Measurements from ENCODE around the gene CYP27C1. TPM values are rescaled to one million over a fixed set of nuclear protein-coding genes. Genes with fewer than 3 reads are reported as not detected.

The CYP27C1 gene
- total RNA-seq, 2 donors from 2014 or later: not detected

GRCh38 chr2:127185093-127185492, 35.0 kb downstream of the CYP27C1 start:
- H3K27ac Mint-ChIP-seq: peak overlapping the region; percentile 39 to 46
- H3K36me3 Mint-ChIP-seq: peaks cover 5 to 6% of the 10 kb centered on the region in 2 donors
- peaks cover 4 to 8% of the 10 kb centered on the region in 2 donors for H3K9me3 Mint-ChIP-seq
- ATAC-seq (peak; percentile 32 to 50), DNase-seq (ENCODE audit: low spot score in 2 of 2) (no peak)

GRCh38 chr2:127183771-127184170, 36.3 kb downstream of the CYP27C1 start:
- ATAC-seq (no peak), DNase-seq (ENCODE audit: low spot score in 2 of 2) (no peak)
- H3K36me3 Mint-ChIP-seq: peaks cover 5 to 15% of the 10 kb centered on the region in 2 donors
- no peak overlapping the region for H3K27ac Mint-ChIP-seq
- peaks cover 6 to 10% of the 10 kb centered on the region in 2 donors for H3K9me3 Mint-ChIP-seq

GRCh38 chr2:127182626-127183458, 37.3 kb downstream of the CYP27C1 start:
- peak in 1 of 2 donors; percentile 13 for DNase-seq (ENCODE audit: low spot score in 2 of 2)
- Mint-ChIP-seq H3K9me3 (peaks cover 6 to 10% of the 10 kb centered on the region in 2 donors), H3K27ac (no peak overlapping the region), H3K36me3 (peaks cover 5 to 15% of the 10 kb centered on the region in 2 donors)
- ATAC-seq: no peak

- ATAC-seq: no peak
- no peak overlapping the region for H3K27ac Mint-ChIP-seq
- peaks cover 5 to 15% of the 10 kb centered on the region in 2 donors for H3K36me3 Mint-ChIP-seq
- DNase-seq (ENCODE audit: low spot score in 2 of 2): peak in 1 of 2 donors; percentile 26
- peaks cover 6 to 10% of the 10 kb centered on the region in 2 donors for H3K9me3 Mint-ChIP-seq
Measured at GRCh38 chr2:127181851-127182250, 38.2 kb downstream of the CYP27C1 start.

- DNase-seq (ENCODE audit: low spot score in 2 of 2) (no peak), ATAC-seq (no peak)
- Mint-ChIP-seq H3K27ac (no peak overlapping the region), H3K36me3 (peaks cover 5 to 15% of the 10 kb centered on the region in 2 donors), H3K9me3 (peaks cover 6 to 10% of the 10 kb centered on the region in 2 donors)
Measured at GRCh38 chr2:127179766-127180165, 40.3 kb downstream of the CYP27C1 start.

GRCh38 chr2:127177617-127178263, 42.4 kb downstream of the CYP27C1 start:
- no peak for DNase-seq (ENCODE audit: low spot score in 2 of 2)

GRCh38 chr2:127176371-127177311, 43.5 kb downstream of the CYP27C1 start:
- no peak for ATAC-seq
- no peak for DNase-seq (ENCODE audit: low spot score in 2 of 2)
- no peak overlapping the region for H3K27ac Mint-ChIP-seq
- peaks cover 6 to 10% of the 10 kb centered on the region in 2 donors for H3K9me3 Mint-ChIP-seq
- H3K36me3 Mint-ChIP-seq: peaks cover 5 to 15% of the 10 kb centered on the region in 2 donors

More at GRCh38 chr2:127177617-127178263, 42.4 kb downstream of the CYP27C1 start:
- peaks cover 6 to 10% of the 10 kb centered on the region in 2 donors for H3K9me3 Mint-ChIP-seq
- no peak overlapping the region for H3K27ac Mint-ChIP-seq
- no peak for ATAC-seq
- peaks cover 5 to 15% of the 10 kb centered on the region in 2 donors for H3K36me3 Mint-ChIP-seq

GRCh38 chr2:127175751-127176354, 44.2 kb downstream of the CYP27C1 start:
- Mint-ChIP-seq H3K9me3 (peaks cover 6 to 10% of the 10 kb centered on the region in 2 donors), H3K27ac (no peak overlapping the region), H3K36me3 (peaks cover 5 to 15% of the 10 kb centered on the region in 2 donors)
- DNase-seq (ENCODE audit: low spot score in 2 of 2) (no peak), ATAC-seq (no peak)

- ATAC-seq: no peak
- DNase-seq (ENCODE audit: low spot score in 2 of 2): no peak
- Mint-ChIP-seq H3K36me3 (peaks cover 0 to 10% of the 10 kb centered on the region in 2 donors), H3K9me3 (peaks cover 3% of the 10 kb centered on the region in 2 donors), H3K27ac (no peak overlapping the region)
Measured at GRCh38 chr2:127175041-127175721, 44.9 kb downstream of the CYP27C1 start.

- DNase-seq (ENCODE audit: low spot score in 2 of 2): no peak
- H3K27ac Mint-ChIP-seq: no peak overlapping the region
- ATAC-seq: no peak
- H3K9me3 Mint-ChIP-seq: no peaks in the 10 kb centered on the region
- peaks cover 0 to 5% of the 10 kb centered on the region in 2 donors for H3K36me3 Mint-ChIP-seq
Measured at GRCh38 chr2:127174640-127175039, 45.5 kb downstream of the CYP27C1 start.

- Mint-ChIP-seq H3K36me3 (no peaks in the 10 kb centered on the region), H3K27ac (no peak overlapping the region), H3K9me3 (no peaks in the 10 kb centered on the region)
- no peak for DNase-seq (ENCODE audit: low spot score in 2 of 2)
- no peak for ATAC-seq
Measured at GRCh38 chr2:127174136-127174535, 46.0 kb downstream of the CYP27C1 start.

- ATAC-seq (no peak), DNase-seq (ENCODE audit: low spot score in 2 of 2) (no peak)
- no peaks in the 10 kb centered on the region for H3K36me3 Mint-ChIP-seq
- H3K27ac Mint-ChIP-seq: no peak overlapping the region
- no peaks in the 10 kb centered on the region for H3K9me3 Mint-ChIP-seq
Measured at GRCh38 chr2:127173057-127173456, 47.0 kb downstream of the CYP27C1 start.

- ATAC-seq (no peak), DNase-seq (ENCODE audit: low spot score in 2 of 2) (no peak)
- no peaks in the 10 kb centered on the region for H3K36me3 Mint-ChIP-seq
- H3K27ac Mint-ChIP-seq: no peak overlapping the region
- no peaks in the 10 kb centered on the region for H3K9me3 Mint-ChIP-seq
Measured at GRCh38 chr2:127172306-127172705, 47.8 kb downstream of the CYP27C1 start.

GRCh38 chr2:127170452-127171197, 49.5 kb downstream of the CYP27C1 start:
- no peak for ATAC-seq
- Mint-ChIP-seq H3K36me3 (no peaks in the 10 kb centered on the region), H3K9me3 (no peaks in the 10 kb centered on the region), H3K27ac (no peak overlapping the region)
- DNase-seq (ENCODE audit: low spot score in 2 of 2): no peak

GRCh38 chr2:127170021-127170420, 50.1 kb downstream of the CYP27C1 start:
- no peaks in the 10 kb centered on the region for H3K36me3 Mint-ChIP-seq
- ATAC-seq (no peak), DNase-seq (ENCODE audit: low spot score in 2 of 2) (no peak)
- no peak overlapping the region for H3K27ac Mint-ChIP-seq
- no peaks in the 10 kb centered on the region for H3K9me3 Mint-ChIP-seq

All from activated naive CD4-positive, alpha-beta T cell treated with anti-CD3 and anti-CD28 coated beads, Interleukin-2, amount 50 U/mL, for 72 hours (primary cell).